Activated CD4-positive, alpha-beta T cell treated with anti-CD3 and anti-CD28 coated beads, Interleukin-2, amount 50 U/mL, for 1 hour (primary cell): ENCODE results near the gene TMEM258.

Experiments used
- DNase-seq: peaks from one replicate; pipeline ENCODE4 v3.0.0-alpha.2; 2020

TMEM258 gene

GRCh38 chr11:61754534-61755482, 37.6 kb downstream of the TMEM258 start:
- no peak for DNase-seq

GRCh38 chr11:61753672-61754071, 38.7 kb downstream of the TMEM258 start:
- DNase-seq: no peak

GRCh38 chr11:61752925-61753521, 39.4 kb downstream of the TMEM258 start:
- DNase-seq: no peak

GRCh38 chr11:61752117-61752924, 40.1 kb downstream of the TMEM258 start, which contains the start of gene MYRF:
MYRF (plus strand) TSS chr11:61752636; CDS start chr11:61752745, 109 bp downstream.
- DNase-seq: peak; percentile 56

GRCh38 chr11:61751384-61751783, 41.0 kb downstream of the TMEM258 start:
- no peak for DNase-seq

- no peak for DNase-seq
Measured at GRCh38 chr11:61750631-61751273, 41.6 kb downstream of the TMEM258 start.

- no peak for DNase-seq
Measured at GRCh38 chr11:61749591-61750217, 42.7 kb downstream of the TMEM258 start.

GRCh38 chr11:61747967-61748285, 44.5 kb downstream of the TMEM258 start:
- DNase-seq: no peak

- peak; percentile 31 for DNase-seq
Measured at GRCh38 chr11:61747192-61747966, 45.0 kb downstream of the TMEM258 start.

GRCh38 chr11:61746442-61747191, 45.8 kb downstream of the TMEM258 start:
- DNase-seq: no peak

- DNase-seq: no peak
Measured at GRCh38 chr11:61745781-61746441, 46.5 kb downstream of the TMEM258 start.

GRCh38 chr11:61744609-61745156, 47.7 kb downstream of the TMEM258 start:
- DNase-seq: no peak

- no peak for DNase-seq
Measured at GRCh38 chr11:61744181-61744580, 48.2 kb downstream of the TMEM258 start.

- no peak for DNase-seq
Measured at GRCh38 chr11:61743486-61744095, 48.8 kb downstream of the TMEM258 start.

GRCh38 chr11:61742391-61742790, 50.0 kb downstream of the TMEM258 start:
- no peak for DNase-seq

GRCh38 chr11:61739966-61740365, 52.4 kb downstream of the TMEM258 start:
- no peak for DNase-seq

- DNase-seq: no peak
Measured at GRCh38 chr11:61739413-61739812, 53.0 kb downstream of the TMEM258 start.
